ENCODE measurements around the gene SCUBE1. TPM values are rescaled to one million over a fixed set of nuclear protein-coding genes. Genes with fewer than 3 reads are reported as not detected.

The SCUBE1 gene
- total and polyA plus RNA-seq, 2 donors (not counting 3 experiments of a cell fraction or from before 2014, with no cell fraction given): 0.07 TPM; not detected in 1

DNA sequence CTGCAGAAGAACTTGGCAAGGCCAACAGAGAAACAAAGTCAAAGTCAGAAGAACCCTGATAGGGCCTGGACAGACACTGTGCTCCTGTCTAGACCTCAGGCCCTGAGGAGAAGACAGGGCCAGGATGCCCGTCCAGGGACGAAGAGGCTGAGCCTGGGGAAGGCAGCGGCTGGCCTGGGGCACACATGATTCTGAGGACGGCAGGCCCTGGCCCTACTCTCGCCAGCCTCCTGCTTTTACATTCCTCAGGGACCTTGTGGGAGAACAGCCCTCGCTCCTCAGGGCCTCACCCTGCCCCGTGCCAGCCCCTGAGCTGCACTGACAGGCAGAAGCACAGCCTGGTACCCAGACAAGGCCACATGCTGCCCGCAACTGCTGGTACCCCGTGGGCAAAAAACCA is 112.6 kb downstream of the SCUBE1 start:
- dilution Hi-C loops (cut with MboI; ENCODE audit: extremely low pct_ligation_motif_present, low sequenced_read_pairs) (no loop called here), intact Hi-C loops (cut with micrococcal nuclease) (no loop called here)
- no peak overlapping the region for H3K4me2 ChIP-seq (ENCODE audit: insufficient read depth, low read length)
- no peak for DNase-seq (ENCODE audit: low read depth, low spot score)
- no peak overlapping the region for H3K9ac ChIP-seq (replicated peaks; ENCODE audit: extremely low read depth, insufficient read depth, low read length)
- no peaks in the 10 kb centered on the region for H3K36me3 ChIP-seq (ENCODE audit: control insufficient read depth in 2 of 2, extremely low read depth in 1 of 2, insufficient read depth in 2 of 2, low read length in 2 of 2)
- H3K9me1 ChIP-seq (replicated peaks; ENCODE audit: control insufficient read depth, extremely low read depth, insufficient read depth, low read length): no peaks in the 10 kb centered on the region
- H3K27me3 ChIP-seq (ENCODE audit: control insufficient read depth in 2 of 2, insufficient read depth in 2 of 2, low read length in 2 of 2): no peaks in the 10 kb centered on the region
- POLR2A ChIA-PET: no interaction called here
- no peak overlapping the region for H3K4me3 ChIP-seq (replicated peaks in 1 of 3; ENCODE audit: insufficient read depth in 1 of 3, low read depth in 1 of 3, low read length in 3 of 3)
- no peaks in the 10 kb centered on the region for H3K79me2 ChIP-seq (ENCODE audit: control insufficient read depth, insufficient read depth, low read length)
- CTCF ChIA-PET: interaction anchor here (1.3 to 7.7 kb wide), 6 partner anchors 24 to 154 kb away, joined by 6 to 106 read pairs (median 23); no protein-coding TSS in a partner anchor
- H3K27ac ChIP-seq (ENCODE audit: insufficient read depth, low read depth, low read length): no peak overlapping the region
- H4K20me1 ChIP-seq (replicated peaks; ENCODE audit: control insufficient read depth, extremely low read depth, insufficient read depth, low read length): no peaks in the 10 kb centered on the region
- no peaks in the 10 kb centered on the region for H3K9me3 ChIP-seq (replicated peaks; ENCODE audit: control insufficient read depth, insufficient read depth, low read length)
- BruUV-seq (replicated peaks): no TSS peak
- TF ChIP-seq MYC (IDR thresholded peaks at IDR 0.05; ENCODE audit: low read depth, low read length): no peak
- no peak for TF ChIP-seq JUN (IDR thresholded peaks at IDR 0.05; ENCODE audit: borderline replicate concordance, insufficient read depth, insufficient read length, low read depth)
- TF ChIP-seq POLR2AphosphoS5 (IDR thresholded peaks at IDR 0.05; ENCODE audit: insufficient read depth, low read depth, low read length): no peak
- no peak for TF ChIP-seq FOS (IDR thresholded peaks at IDR 0.05; ENCODE audit: borderline replicate concordance, insufficient read depth, low read length)
- no peak for TF ChIP-seq GATA2 (IDR thresholded peaks at IDR 0.05; ENCODE audit: insufficient read depth, insufficient read length, low read depth, low read length)
- no peak for TF ChIP-seq POLR2A (IDR thresholded peaks at IDR 0.05; ENCODE audit: low read depth, low read length)
- TF ChIP-seq, protein P1, sequence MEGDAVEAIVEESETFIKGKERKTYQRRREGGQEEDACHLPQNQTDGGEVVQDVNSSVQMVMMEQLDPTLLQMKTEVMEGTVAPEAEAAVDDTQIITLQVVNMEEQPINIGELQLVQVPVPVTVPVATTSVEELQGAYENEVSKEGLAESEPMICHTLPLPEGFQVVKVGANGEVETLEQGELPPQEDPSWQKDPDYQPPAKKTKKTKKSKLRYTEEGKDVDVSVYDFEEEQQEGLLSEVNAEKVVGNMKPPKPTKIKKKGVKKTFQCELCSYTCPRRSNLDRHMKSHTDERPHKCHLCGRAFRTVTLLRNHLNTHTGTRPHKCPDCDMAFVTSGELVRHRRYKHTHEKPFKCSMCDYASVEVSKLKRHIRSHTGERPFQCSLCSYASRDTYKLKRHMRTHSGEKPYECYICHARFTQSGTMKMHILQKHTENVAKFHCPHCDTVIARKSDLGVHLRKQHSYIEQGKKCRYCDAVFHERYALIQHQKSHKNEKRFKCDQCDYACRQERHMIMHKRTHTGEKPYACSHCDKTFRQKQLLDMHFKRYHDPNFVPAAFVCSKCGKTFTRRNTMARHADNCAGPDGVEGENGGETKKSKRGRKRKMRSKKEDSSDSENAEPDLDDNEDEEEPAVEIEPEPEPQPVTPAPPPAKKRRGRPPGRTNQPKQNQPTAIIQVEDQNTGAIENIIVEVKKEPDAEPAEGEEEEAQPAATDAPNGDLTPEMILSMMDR (IDR thresholded peaks at IDR 0.05; ENCODE audit: extremely low read depth in 1 of 2, insufficient read depth in 1 of 2, low read depth in 1 of 2, low read length in 2 of 2): no peak
- H2AFZ ChIP-seq (ENCODE audit: low read depth, low read length): no peak overlapping the region
- no peak for FAIRE-seq
- no peaks in the 10 kb centered on the region for H3K4me1 ChIP-seq (ENCODE audit: control insufficient read depth, extremely low read depth, insufficient read depth, low read length)

Data from endothelial cell of umbilical vein (primary cell).